ENCODE data around the gene SLC9A4. TPM values are rescaled to one million over a fixed set of nuclear protein-coding genes. Genes with fewer than 3 reads are reported as not detected.

SLC9A4 gene
- total RNA-seq, 5 donors from 2014 or later (not counting 1 experiment from before 2014, with no cell fraction given) = 0.09 to 0.13 TPM; not detected in 3

GRCh38 chr2:102481931-102482330 is 8.9 kb downstream of the SLC9A4 start:
- peaks cover 14 to 22% of the 10 kb centered on the region in 2 donors for H3K27me3 Mint-ChIP-seq

GRCh38 chr2:102483086-102483485 is 10.1 kb downstream of the SLC9A4 start:
- 82% methylated on average over 5 of the region's 6 CpGs for WGBS (ENCODE audit: insufficient coverage)
- no peak for ATAC-seq (replicated peaks in 1 of 4)
- peaks cover 0 to 2% (median 0%) of the 10 kb centered on the region in 3 donors for H3K4me1 Mint-ChIP-seq

More at GRCh38 chr2:102481931-102482330, 8.9 kb downstream of the SLC9A4 start:
- peaks cover 0 to 15% of the 10 kb centered on the region in 2 experiments for H3K27me3 ChIP-seq (replicated peaks in 1 of 2; ENCODE audit: control insufficient read depth in 2 of 2, extremely low read depth in 1 of 2, insufficient read depth in 2 of 2, low read length in 1 of 2)
- no peaks in the 10 kb centered on the region for H3K4me1 ChIP-seq (ENCODE audit: control insufficient read depth in 1 of 2, extremely low read depth in 1 of 2, insufficient read depth in 2 of 2, low read length in 2 of 2)
- H3K4me1 Mint-ChIP-seq = no peaks in the 10 kb centered on the region
- no peak overlapping the region for H3K27ac ChIP-seq (ENCODE audit: low read length)
- H3K36me3 ChIP-seq (ENCODE audit: control insufficient read depth in 2 of 2, extremely low read depth in 1 of 2, insufficient read depth in 1 of 2, low read length in 1 of 2) = no peaks in the 10 kb centered on the region
- no peaks in the 10 kb centered on the region for H3K36me3 Mint-ChIP-seq
- H3K9me3 ChIP-seq = no peaks in the 10 kb centered on the region
- no peak for DNase-seq
- ATAC-seq (replicated peaks in 1 of 4) = no peak
- no peak overlapping the region for H3K4me3 ChIP-seq (ENCODE audit: control insufficient read depth in 1 of 2, extremely low read depth in 1 of 2, low read length in 1 of 2)
- POLR2A ChIA-PET = no interaction called here
- 86% methylated on average over 7 of the region's 7 CpGs for WGBS (ENCODE audit: insufficient coverage)
- no peak overlapping the region for H3K27ac Mint-ChIP-seq
- H3K9me3 Mint-ChIP-seq = no peaks in the 10 kb centered on the region
- CTCF ChIA-PET = no interaction called here
- no peak overlapping the region for H3K4me3 Mint-ChIP-seq

GRCh38 chr2:102484310-102485061 is 11.5 kb downstream of the SLC9A4 start:
- ATAC-seq (replicated peaks in 1 of 4) (no peak), DNase-seq (no peak)
- Histone ChIP-seq H3K4me3 (ENCODE audit: control insufficient read depth in 1 of 2, extremely low read depth in 1 of 2, low read length in 1 of 2) (no peak overlapping the region), H3K4me1 (ENCODE audit: control insufficient read depth in 1 of 2, extremely low read depth in 1 of 2, insufficient read depth in 2 of 2, low read length in 2 of 2) (no peaks in the 10 kb centered on the region), H3K36me3 (ENCODE audit: control insufficient read depth in 2 of 2, extremely low read depth in 1 of 2, insufficient read depth in 1 of 2, low read length in 1 of 2) (no peaks in the 10 kb centered on the region), H3K27ac (ENCODE audit: low read length) (no peak overlapping the region), H3K9me3 (no peaks in the 10 kb centered on the region), H3K27me3 (replicated peaks in 1 of 2; ENCODE audit: control insufficient read depth in 2 of 2, extremely low read depth in 1 of 2, insufficient read depth in 2 of 2, low read length in 1 of 2) (peaks cover 0 to 21% of the 10 kb centered on the region in 2 experiments)
- H3K4me1 Mint-ChIP-seq = peaks cover 0 to 7% (median 5%) of the 10 kb centered on the region in 3 donors
- ChIA-PET POLR2A (no interaction called here), CTCF (interaction anchor here in 1 of 2 donors (1.0 kb wide), 1 partner anchor 1261 kb away, joined by 3 read pairs; no protein-coding TSS in a partner anchor)
- no peaks in the 10 kb centered on the region for H3K36me3 Mint-ChIP-seq
- 82% methylated on average over 4 of the region's 6 CpGs for WGBS (ENCODE audit: insufficient coverage)
- H3K27me3 Mint-ChIP-seq = peaks cover 24 to 28% of the 10 kb centered on the region in 2 donors
- H3K9me3 Mint-ChIP-seq = no peaks in the 10 kb centered on the region
- H3K27ac Mint-ChIP-seq = no peak overlapping the region
- H3K4me3 Mint-ChIP-seq = no peak overlapping the region

More at GRCh38 chr2:102483086-102483485, 10.1 kb downstream of the SLC9A4 start:
- Mint-ChIP-seq H3K4me3 (no peak overlapping the region), H3K27me3 (peaks cover 19 to 24% of the 10 kb centered on the region in 2 donors), H3K9me3 (no peaks in the 10 kb centered on the region), H3K27ac (no peak overlapping the region), H3K36me3 (no peaks in the 10 kb centered on the region)
- H3K27ac ChIP-seq (ENCODE audit: low read length) = no peak overlapping the region
- CTCF ChIA-PET = interaction anchor here (0.6 to 1.1 kb wide), 2 partner anchors 10 kb away, joined by 3 to 9 read pairs; partner anchors contain the start of gene SLC9A4 (in 1 of the 2)
- H3K4me3 ChIP-seq (ENCODE audit: control insufficient read depth in 1 of 2, extremely low read depth in 1 of 2, low read length in 1 of 2) = no peak overlapping the region
- DNase-seq = no peak
- no peaks in the 10 kb centered on the region for H3K36me3 ChIP-seq (ENCODE audit: control insufficient read depth in 2 of 2, extremely low read depth in 1 of 2, insufficient read depth in 1 of 2, low read length in 1 of 2)
- H3K4me1 ChIP-seq (ENCODE audit: control insufficient read depth in 1 of 2, extremely low read depth in 1 of 2, insufficient read depth in 2 of 2, low read length in 2 of 2) = no peaks in the 10 kb centered on the region
- H3K27me3 ChIP-seq (replicated peaks in 1 of 2; ENCODE audit: control insufficient read depth in 2 of 2, extremely low read depth in 1 of 2, insufficient read depth in 2 of 2, low read length in 1 of 2) = peaks cover 0 to 21% of the 10 kb centered on the region in 2 experiments
- H3K9me3 ChIP-seq = no peaks in the 10 kb centered on the region
- POLR2A ChIA-PET = interaction anchor here in 1 of 2 donors (0.6 kb wide), 2 partner anchors 42 to 754 kb away, joined by 3 to 4 read pairs; no protein-coding TSS in a partner anchor

GRCh38 chr2:102485147-102485785 is 12.2 kb downstream of the SLC9A4 start:
- Histone ChIP-seq H3K36me3 (ENCODE audit: control insufficient read depth in 2 of 2, extremely low read depth in 1 of 2, insufficient read depth in 1 of 2, low read length in 1 of 2) (no peaks in the 10 kb centered on the region), H3K4me3 (ENCODE audit: control insufficient read depth in 1 of 2, extremely low read depth in 1 of 2, low read length in 1 of 2) (no peak overlapping the region), H3K27me3 (replicated peaks in 1 of 2; ENCODE audit: control insufficient read depth in 2 of 2, extremely low read depth in 1 of 2, insufficient read depth in 2 of 2, low read length in 1 of 2) (peaks cover 0 to 21% of the 10 kb centered on the region in 2 experiments), H3K9me3 (no peaks in the 10 kb centered on the region), H3K27ac (ENCODE audit: low read length) (no peak overlapping the region), H3K4me1 (ENCODE audit: control insufficient read depth in 1 of 2, extremely low read depth in 1 of 2, insufficient read depth in 2 of 2, low read length in 2 of 2) (no peaks in the 10 kb centered on the region)
- no peaks in the 10 kb centered on the region for H3K36me3 Mint-ChIP-seq
- WGBS (ENCODE audit: insufficient coverage) = 94% methylated on average over 4 of the region's 5 CpGs
- DNase-seq (no peak), ATAC-seq (replicated peaks in 1 of 4) (no peak)
- no peak overlapping the region for H3K4me3 Mint-ChIP-seq
- H3K27me3 Mint-ChIP-seq = peaks cover 24 to 28% of the 10 kb centered on the region in 2 donors
- ChIA-PET POLR2A (no interaction called here), CTCF (no interaction called here)
- H3K9me3 Mint-ChIP-seq = no peaks in the 10 kb centered on the region
- H3K4me1 Mint-ChIP-seq = peaks cover 0 to 12% (median 10%) of the 10 kb centered on the region in 3 donors
- no peak overlapping the region for H3K27ac Mint-ChIP-seq

DNA sequence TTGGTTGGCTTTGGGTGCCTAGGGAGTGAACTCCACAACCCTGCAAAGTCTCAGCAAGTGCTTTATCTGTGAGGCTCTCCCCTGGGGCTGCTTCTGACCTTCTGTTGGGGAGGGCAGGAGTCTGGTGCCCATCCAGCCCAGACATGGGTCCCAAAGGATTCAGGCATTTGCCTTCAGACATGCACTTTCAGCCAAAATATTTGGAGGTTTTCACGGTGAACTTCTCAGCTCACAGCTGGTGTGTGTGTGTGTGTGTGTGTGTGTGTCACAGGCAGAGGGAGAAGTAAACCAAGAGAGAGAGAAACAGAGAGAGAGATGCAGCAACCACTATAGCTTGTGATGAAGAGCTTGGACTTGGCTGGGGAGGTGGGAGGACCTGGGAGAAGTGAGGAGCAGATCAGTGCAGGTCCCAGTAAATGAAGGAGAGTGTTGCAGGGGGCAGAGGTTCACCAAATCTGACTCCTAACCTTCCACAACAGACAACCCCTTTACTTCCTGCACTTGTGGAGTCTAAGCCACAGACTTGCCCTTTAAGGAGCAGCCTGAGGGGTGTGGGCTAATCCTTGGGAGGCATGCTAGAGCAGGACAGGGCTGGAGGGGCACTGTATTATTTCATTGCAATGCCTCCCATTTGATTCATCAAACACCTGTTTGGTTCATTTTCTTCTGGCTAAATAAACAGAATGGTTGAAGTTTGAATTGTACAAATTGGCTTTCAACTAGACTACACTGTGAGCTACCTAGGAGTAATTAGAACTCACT is 14.1 kb downstream of the SLC9A4 start:
- H3K4me3 Mint-ChIP-seq = no peak overlapping the region
- no peaks in the 10 kb centered on the region for H3K36me3 Mint-ChIP-seq
- H3K9me3 ChIP-seq = no peaks in the 10 kb centered on the region
- 80% methylated on average over 1 of the region's 1 CpG for WGBS (ENCODE audit: insufficient coverage)
- ChIA-PET POLR2A (no interaction called here), CTCF (interaction anchor here in 1 of 2 donors (0.5 kb wide), 1 partner anchor 395 kb away, joined by 3 read pairs; no protein-coding TSS in a partner anchor)
- H3K27me3 Mint-ChIP-seq = peaks cover 24 to 25% of the 10 kb centered on the region in 2 donors
- H3K4me1 Mint-ChIP-seq = peaks cover 0 to 12% (median 10%) of the 10 kb centered on the region in 3 donors
- H3K27ac Mint-ChIP-seq = no peak overlapping the region
- peaks cover 0 to 21% of the 10 kb centered on the region in 2 experiments for H3K27me3 ChIP-seq (replicated peaks in 1 of 2; ENCODE audit: control insufficient read depth in 2 of 2, extremely low read depth in 1 of 2, insufficient read depth in 2 of 2, low read length in 1 of 2)
- H3K9me3 Mint-ChIP-seq = no peaks in the 10 kb centered on the region
- ATAC-seq (replicated peaks in 1 of 4) (no peak), DNase-seq (no peak)
- H3K4me1 ChIP-seq (ENCODE audit: control insufficient read depth in 1 of 2, extremely low read depth in 1 of 2, insufficient read depth in 2 of 2, low read length in 2 of 2) = no peaks in the 10 kb centered on the region
- no peak overlapping the region for H3K27ac ChIP-seq (ENCODE audit: low read length)
- no peaks in the 10 kb centered on the region for H3K36me3 ChIP-seq (ENCODE audit: control insufficient read depth in 2 of 2, extremely low read depth in 1 of 2, insufficient read depth in 1 of 2, low read length in 1 of 2)
- no peak overlapping the region for H3K4me3 ChIP-seq (ENCODE audit: control insufficient read depth in 1 of 2, extremely low read depth in 1 of 2, low read length in 1 of 2)
